ENCODE results near the gene PRDX2. TPM values are rescaled to one million over a fixed set of nuclear protein-coding genes. Genes with fewer than 3 reads are reported as not detected.

Gene PRDX2
- total RNA-seq, 1 donor from 2014 or later = 123 TPM

DNA sequence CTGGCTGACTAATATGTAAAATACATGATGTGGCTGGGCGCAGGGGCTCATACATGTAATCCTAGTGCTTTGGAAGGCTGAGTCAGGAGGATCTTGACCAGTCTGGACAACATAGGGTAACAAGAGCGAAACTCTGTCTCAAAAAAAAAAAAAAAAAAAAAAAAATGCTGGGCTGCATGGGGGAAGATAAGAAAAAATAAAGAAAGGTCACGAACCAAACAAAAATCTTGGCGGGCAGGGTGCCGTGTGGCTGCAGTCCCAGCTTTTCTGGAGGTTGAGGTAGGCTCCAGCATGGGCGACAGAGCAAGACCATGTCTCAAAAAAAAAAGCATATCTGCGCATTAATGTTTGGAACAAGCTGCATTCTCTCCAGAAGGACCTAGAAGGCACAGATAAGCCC is 13.5 kb upstream of the PRDX2 start:
- TF ChIP-seq, protein P1, sequence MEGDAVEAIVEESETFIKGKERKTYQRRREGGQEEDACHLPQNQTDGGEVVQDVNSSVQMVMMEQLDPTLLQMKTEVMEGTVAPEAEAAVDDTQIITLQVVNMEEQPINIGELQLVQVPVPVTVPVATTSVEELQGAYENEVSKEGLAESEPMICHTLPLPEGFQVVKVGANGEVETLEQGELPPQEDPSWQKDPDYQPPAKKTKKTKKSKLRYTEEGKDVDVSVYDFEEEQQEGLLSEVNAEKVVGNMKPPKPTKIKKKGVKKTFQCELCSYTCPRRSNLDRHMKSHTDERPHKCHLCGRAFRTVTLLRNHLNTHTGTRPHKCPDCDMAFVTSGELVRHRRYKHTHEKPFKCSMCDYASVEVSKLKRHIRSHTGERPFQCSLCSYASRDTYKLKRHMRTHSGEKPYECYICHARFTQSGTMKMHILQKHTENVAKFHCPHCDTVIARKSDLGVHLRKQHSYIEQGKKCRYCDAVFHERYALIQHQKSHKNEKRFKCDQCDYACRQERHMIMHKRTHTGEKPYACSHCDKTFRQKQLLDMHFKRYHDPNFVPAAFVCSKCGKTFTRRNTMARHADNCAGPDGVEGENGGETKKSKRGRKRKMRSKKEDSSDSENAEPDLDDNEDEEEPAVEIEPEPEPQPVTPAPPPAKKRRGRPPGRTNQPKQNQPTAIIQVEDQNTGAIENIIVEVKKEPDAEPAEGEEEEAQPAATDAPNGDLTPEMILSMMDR (IDR thresholded peaks at IDR 0.05) = no peak
- Histone ChIP-seq H3K36me3 (peaks cover 14% of the 10 kb centered on the region), H3K27ac (no peak overlapping the region), H3K27me3 (no peaks in the 10 kb centered on the region), H3K9me3 (no peaks in the 10 kb centered on the region), H3K4me3 (no peak overlapping the region), H3K4me1 (no peaks in the 10 kb centered on the region)
- ATAC-seq = no peak
- no peak for DNase-seq
- intact Hi-C loops (cut with DNase I) = no loop called here

DNA sequence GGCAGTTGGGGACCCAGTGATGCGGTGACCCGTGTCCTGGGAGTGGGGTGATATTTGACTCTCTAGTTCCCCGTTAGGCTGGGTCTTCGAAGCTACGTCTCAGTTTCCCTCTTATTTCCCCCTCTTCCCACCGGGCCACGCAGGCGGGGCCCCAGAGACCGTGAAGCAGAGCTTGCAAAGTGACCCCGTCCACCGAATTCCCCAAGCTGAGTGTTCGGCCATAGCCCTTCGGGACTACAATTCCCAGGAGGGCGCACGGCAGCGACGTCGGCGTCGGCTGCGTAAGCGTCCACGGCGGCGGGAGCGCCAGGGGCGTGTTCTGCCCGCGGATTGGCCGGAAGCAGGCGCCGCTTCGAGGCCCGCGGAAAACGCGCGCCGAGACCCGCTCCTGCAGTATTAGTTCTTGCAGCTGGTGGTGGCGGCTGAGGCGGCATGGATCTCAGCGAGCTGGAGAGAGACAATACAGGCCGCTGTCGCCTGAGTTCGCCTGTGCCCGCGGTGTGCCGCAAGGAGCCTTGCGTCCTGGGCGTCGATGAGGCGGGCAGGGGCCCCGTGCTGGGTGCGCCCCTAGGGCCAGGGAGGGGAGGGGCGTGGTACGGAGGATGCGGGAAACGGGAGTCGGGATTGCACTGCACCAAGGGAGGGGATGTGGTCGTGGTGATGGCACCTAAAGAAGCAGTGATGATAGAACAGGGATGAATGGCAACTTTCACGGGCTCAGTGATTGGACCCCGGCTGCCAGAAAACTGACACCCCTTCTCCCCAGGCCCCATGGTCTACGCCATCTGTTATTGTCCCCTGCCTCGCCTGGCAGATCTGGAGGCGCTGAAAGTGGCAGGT is 4.9 kb upstream of the PRDX2 start, which contains the start of gene RNASEH2A:
TSS of gene RNASEH2A (plus strand) at position 343 of the 840 bp plus-strand sequence. CDS start at position 433, 90 bp downstream.
- Histone ChIP-seq H3K4me3 (peak within 1 kb of the TSS; percentile 67), H3K27me3 (no peaks in the 10 kb centered on the region), H3K4me1 (peaks cover 15% of the 10 kb centered on the region), H3K27ac (peak within 1 kb of the TSS; percentile 32), H3K9me3 (no peaks in the 10 kb centered on the region), H3K36me3 (peaks cover 8% of the 10 kb centered on the region)
- DNase-seq = peak; percentile 95
- intact Hi-C loops (cut with DNase I) = no loop called here
- TF ChIP-seq, protein P1 (IDR thresholded peaks at IDR 0.05) = no peak
- ATAC-seq = peak; percentile 93

GRCh38 chr19:12804051-12804450 is 2.5 kb upstream of the PRDX2 start:
- Histone ChIP-seq H3K27ac (no peak overlapping the region), H3K4me3 (no peak overlapping the region), H3K36me3 (peaks cover 10% of the 10 kb centered on the region), H3K4me1 (peaks cover 22% of the 10 kb centered on the region), H3K27me3 (no peaks in the 10 kb centered on the region), H3K9me3 (no peaks in the 10 kb centered on the region)
- ATAC-seq (no peak), DNase-seq (no peak)
- intact Hi-C loops (cut with DNase I) = no loop called here
- TF ChIP-seq, protein P1 (IDR thresholded peaks at IDR 0.05) = no peak

GRCh38 chr19:12802267-12803106 is 887 bp upstream of the PRDX2 start:
- peaks cover 22% of the 10 kb centered on the region for H3K4me1 ChIP-seq

DNA sequence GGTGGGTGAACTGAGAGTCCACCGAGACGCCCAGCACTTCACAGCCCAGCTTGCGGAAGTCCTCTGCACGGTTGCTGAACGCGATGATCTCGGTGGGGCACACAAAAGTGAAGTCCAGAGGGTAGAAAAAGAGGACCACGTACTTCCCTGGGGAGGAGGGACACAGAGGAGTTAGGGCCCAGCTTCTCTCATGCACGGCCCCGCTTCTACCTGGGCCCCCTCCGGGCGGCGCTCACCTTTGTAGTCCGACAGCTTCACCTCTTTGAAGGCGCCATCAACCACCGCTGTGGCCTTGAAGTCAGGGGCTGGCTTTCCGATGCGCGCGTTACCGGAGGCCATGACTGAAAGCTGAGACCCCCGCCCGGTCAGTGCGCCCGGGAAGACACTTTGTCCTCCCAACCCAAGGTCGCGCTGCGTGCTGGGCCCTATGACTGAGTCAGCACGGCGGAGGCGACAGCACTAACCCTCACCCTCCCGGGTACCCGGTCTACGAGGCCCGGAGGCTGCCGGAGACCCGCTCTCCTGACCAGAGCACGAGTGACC is 606 bp downstream of the PRDX2 start:
- Histone ChIP-seq H3K4me3 (peak overlapping the region; percentile 90), H3K9me3 (no peaks in the 10 kb centered on the region), H3K4me1 (peaks cover 21% of the 10 kb centered on the region), H3K27ac (peak overlapping the region; percentile 68), H3K27me3 (no peaks in the 10 kb centered on the region), H3K36me3 (peaks cover 18% of the 10 kb centered on the region)
- ATAC-seq (peak; percentile 26), DNase-seq (no peak)
- TF ChIP-seq, protein P1 (IDR thresholded peaks at IDR 0.05) = no peak
- intact Hi-C loops (cut with DNase I) = no loop called here

More at GRCh38 chr19:12802267-12803106, 887 bp upstream of the PRDX2 start:
- peak overlapping the region; percentile 68 for H3K27ac ChIP-seq
- DNase-seq (no peak), ATAC-seq (no peak)
- no peaks in the 10 kb centered on the region for H3K9me3 ChIP-seq
- intact Hi-C loops (cut with DNase I) = no loop called here
- peak overlapping the region; percentile 90 for H3K4me3 ChIP-seq
- no peaks in the 10 kb centered on the region for H3K27me3 ChIP-seq
- TF ChIP-seq, protein P1 (IDR thresholded peaks at IDR 0.05) = no peak
- peaks cover 18% of the 10 kb centered on the region for H3K36me3 ChIP-seq
